CMK (cell line): ENCODE measurements around the gene CDH4.

Source experiments
- DNase-seq: peaks from one replicate; pipeline ENCODE4 v3.0.0-alpha.2; 2010; ENCODE audit warnings: low read depth

The CDH4 gene

GRCh38 chr20:61868006-61868405, 615.9 kb downstream of the CDH4 start:
- DNase-seq, result no peak

GRCh38 chr20:61868466-61869090, 616.5 kb downstream of the CDH4 start:
- DNase-seq, result no peak

DNA sequence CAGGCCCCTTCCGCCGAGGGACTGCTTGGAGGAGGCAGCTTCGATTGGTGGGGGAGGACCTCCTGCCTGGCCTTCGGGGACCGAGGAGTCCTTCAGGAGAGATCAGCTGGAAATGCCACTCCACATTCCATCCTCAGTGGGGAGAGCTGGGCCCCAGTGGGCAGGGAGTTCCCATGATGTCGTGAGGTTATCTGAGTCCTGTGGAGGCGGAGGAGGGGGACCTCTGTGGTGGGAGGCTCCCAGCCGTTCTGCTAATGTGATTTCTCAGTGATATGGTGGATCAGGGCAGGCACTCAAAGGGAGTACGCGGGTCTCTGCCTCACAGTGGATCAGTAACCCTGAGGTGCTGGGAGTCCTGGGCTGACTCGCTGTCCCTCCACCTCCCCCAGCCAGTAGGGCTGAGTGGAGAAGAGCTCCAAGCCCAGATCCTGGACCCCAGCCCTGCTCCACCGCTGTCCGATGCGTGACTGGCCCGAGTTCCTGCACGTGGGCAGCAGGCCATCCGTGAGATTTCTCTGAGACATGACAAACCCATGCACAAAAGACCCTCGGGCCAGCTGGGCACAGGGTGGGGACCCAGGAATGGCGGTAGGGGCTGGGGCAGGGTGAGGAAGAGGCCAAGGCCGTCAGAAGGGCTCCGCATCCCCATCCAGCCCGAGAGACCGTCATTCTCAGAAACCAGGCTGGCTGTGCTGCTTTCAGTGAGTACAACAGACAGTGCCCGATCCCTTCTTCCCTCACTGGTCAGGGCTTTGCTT, 617.9 kb downstream of the CDH4 start:
- DNase-seq, result no peak

GRCh38 chr20:61871160-61871559, 619.1 kb downstream of the CDH4 start:
- DNase-seq, result no peak

GRCh38 chr20:61871913-61872312, 619.9 kb downstream of the CDH4 start:
- DNase-seq, result no peak

DNA sequence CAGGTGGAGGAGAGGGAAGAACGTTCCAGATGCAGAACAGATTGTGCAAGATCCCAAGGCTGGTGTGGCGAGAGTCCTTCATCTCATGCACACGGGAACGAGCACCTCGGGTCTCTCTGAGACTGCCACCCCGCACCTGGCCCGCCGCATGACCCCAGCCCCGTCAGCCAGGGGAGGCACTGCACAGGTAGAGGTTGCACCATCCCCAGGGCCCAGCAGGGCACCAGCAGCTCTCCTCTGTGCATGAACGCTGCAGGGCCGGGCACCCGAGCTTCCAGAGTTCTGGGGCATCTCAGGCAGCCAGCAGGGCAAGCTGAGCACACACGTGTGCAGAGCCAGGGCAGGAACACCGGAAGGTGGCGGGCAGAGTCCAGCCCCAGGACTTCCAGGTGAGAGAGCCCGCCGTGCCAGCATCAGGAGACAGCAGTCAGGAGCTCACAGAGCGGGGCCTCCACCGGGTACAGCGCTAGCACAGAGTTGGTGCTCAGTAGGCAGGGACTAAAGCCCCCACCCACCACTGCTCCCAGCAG, 620.4 kb downstream of the CDH4 start:
- no peak for DNase-seq

DNA sequence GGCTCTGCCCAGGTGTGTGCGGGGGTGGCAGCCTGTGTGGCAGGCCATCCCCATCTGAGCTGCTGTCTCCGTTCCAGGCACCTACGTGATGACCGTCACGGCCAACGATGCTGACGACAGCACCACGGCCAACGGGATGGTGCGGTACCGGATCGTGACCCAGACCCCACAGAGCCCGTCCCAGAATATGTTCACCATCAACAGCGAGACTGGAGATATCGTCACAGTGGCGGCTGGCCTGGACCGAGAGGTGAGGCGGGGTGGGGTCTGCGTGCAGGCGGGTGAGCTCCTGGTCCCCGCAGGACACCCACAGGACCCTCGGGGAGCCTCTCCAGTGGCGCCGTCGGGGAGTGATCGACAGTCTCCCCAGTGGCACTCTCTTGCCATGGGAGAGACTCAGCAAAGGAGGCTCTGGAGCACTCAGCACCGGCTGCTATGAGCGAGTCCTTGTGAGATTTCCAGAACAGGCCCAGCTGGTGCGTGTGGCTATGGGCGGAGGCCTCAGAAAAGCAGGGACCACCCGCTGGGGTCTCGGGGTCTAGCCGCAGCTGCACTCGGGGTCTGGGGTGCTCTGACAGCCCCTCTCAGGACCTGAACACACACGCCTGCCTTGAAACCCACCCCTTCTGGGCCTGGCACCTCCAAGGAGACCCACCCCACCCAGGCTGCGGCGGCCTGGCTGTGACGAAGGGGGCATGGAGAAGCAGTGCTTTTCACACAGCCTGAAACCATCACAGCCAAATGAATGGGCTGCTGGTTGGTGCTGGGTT, 621.8 kb downstream of the CDH4 start:
- no peak for DNase-seq

- DNase-seq, result no peak
Measured at GRCh38 chr20:61874421-61875068, 622.5 kb downstream of the CDH4 start.

DNA sequence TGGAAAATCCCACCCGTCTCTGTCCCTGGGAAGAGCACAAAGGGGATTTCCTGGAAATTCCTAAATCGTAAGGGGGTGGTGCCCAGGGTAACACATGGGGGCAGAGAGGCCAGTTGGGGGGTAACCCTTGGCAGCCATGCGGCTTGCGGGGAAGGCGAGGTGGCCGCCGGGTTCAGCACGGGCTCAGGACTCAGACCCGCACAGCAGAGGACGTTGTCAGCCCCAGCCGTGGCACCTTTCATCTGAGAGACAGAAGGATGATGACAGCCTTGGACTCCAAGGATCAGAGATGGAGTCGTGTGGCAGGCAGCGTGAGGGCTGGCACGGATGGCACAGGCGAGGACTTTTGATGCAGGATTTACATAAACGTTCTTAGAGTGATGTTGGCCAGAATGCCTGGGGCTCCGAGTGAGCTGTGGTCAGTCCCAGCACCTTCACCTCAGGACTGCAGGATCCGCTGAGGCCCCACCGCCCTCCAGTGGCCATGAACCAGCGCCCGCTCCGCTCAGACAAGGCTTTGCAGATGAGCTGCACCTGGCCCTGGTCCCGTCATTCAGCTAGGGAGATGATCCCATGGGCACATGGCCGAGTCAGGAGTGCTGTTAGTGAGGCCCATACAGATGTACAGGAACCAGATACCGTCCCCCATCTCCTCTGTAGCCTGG, 623.3 kb downstream of the CDH4 start:
- DNase-seq, result no peak

DNA sequence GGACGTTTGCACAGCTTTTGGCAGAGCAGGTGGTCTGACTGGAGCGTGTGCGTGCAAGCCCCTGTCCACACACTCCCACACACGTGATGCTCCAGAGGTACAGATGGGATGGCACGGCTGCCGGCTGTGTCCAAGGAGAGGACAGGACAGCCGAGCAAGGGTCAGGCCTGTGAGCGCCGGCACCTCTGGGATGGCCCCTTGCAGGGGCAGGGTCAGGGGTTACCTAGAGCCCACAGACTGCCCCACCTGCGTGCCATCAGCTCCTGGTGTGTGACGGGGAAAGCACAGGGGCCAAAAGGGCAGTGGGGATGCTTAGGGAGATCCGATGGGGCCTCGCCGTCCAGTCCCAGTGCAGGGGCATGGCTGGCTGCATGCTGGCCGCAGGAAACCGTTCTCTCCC, 623.9 kb downstream of the CDH4 start:
- DNase-seq, result no peak

GRCh38 chr20:61876952-61877728, 625.1 kb downstream of the CDH4 start:
- no peak for DNase-seq

- DNase-seq, result no peak
Measured at GRCh38 chr20:61877776-61878477, 625.9 kb downstream of the CDH4 start.

GRCh38 chr20:61878478-61879302, 626.6 kb downstream of the CDH4 start:
- DNase-seq, result no peak

DNA sequence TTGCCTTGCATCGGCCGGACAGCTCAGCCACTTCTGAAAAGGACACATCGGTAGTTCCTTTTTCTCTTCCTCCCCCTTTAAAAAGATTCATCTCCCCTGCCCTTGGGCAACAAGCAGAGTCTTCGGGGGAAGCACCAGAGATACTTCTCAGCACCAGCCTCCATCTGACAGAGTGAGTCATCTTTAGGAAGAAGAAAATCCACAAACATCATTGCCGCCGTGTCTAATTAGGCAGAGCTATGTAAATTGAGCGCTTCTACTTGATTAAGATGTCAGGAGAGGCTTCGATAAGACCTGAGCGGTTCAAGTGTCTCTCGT, 627.2 kb downstream of the CDH4 start:
- no peak for DNase-seq

DNA sequence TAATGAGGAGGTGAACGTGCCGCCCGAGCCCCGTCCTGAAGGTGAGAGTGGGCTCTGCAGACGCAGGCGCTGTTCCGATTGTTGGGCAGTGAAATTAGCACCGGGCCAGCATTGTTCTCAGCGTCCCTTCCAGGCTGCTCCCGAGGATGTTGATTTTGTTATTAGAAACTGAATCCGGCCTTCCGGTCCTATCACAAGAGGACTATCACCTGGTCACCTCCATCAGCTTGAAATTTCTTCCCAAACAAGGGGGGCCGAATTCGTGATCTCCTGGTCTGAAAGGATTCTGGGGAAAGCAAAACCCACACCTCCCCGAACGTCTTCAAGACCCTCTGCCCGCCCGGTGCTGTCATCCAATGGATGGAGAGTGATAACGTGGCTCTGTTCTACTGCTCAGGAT, 627.6 kb downstream of the CDH4 start:
- DNase-seq, result no peak

DNA sequence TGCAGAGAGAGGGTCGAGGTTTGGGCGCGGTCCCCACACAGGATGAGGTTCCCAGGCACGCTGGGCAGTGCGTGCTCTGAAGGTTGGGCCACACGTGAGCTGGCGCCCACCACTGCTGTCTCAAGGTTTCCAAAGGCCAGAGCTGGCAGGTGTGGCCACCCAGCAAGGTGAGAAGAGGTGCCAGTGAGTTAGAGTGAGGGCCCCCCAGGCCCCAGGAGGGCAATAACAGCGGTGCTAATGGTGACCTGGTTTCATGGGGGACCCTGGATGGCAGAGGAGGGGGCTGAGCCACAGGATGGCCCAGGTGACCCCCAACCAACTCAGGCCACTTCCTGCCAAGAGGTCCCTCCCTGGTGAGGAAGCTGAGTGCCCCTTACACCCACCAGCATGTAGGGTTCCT, 628.6 kb downstream of the CDH4 start:
- DNase-seq, result no peak

- no peak for DNase-seq
Measured at GRCh38 chr20:61881416-61881815, 629.4 kb downstream of the CDH4 start.

DNA sequence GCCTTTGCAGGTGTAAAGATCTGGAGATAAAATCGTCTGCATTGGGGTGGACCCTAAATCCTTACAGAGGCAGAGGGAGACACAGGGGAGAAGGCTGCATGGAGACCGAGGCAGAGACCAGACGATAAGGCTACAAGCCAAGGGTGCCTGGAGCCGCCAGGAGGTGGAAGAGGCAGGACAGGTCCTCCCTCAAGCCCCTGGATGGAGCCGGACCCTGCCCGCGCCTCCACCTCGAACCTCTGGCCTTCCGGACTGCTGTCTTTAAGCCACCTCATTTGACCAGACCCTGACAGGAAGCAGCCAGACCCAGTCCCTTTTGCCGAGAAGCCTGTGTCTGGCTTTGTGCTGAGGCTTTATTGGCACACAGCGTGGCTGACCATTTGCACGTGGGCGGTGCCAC, 629.8 kb downstream of the CDH4 start:
- no peak for DNase-seq

GRCh38 chr20:61882716-61883615, 630.9 kb downstream of the CDH4 start:
- DNase-seq, result no peak
